Activated CD4-positive, alpha-beta T cell treated with anti-CD3 and anti-CD28 coated beads for 36 hours (primary cell): ENCODE measurements around the gene HOXD13. TPM values are rescaled to one million over a fixed set of nuclear protein-coding genes. Genes with fewer than 3 reads are reported as not detected.

Source experiments
- ATAC-seq: fragments of 200-7000 bp; cut with Tn5 transposase; one replicate; pipeline ENCODE4 v1.10.0; 2021; ENCODE audit warnings: mild to moderate bottlenecking, moderate library complexity
- CTCF ChIA-PET: fragments of 350-600 bp; sonication (Branson Sonifier 250); formaldehyde crosslinking; loops from one replicate; lab custom pipeline; 2021; ENCODE audit warnings: antibody characterized with exemption; lab: Charles Lee
- POLR2A ChIA-PET: fragments of 350-600 bp; sonication (Branson Sonifier 250); formaldehyde crosslinking; loops from one replicate; lab custom pipeline; 2021; ENCODE audit warnings: antibody characterized with exemption, inconsistent platforms; lab: Charles Lee
- DNase-seq: peaks from one replicate; pipeline ENCODE4 v3.0.0-alpha.2; 2020
- H3K27ac Mint-ChIP-seq: one replicate; pipeline ENCODE4 v1.8.0; 2021; ENCODE audit warnings: mixed read lengths
- H3K27me3 Mint-ChIP-seq: one replicate; pipeline ENCODE4 v1.8.0; 2021; ENCODE audit warnings: mixed read lengths
- H3K36me3 Mint-ChIP-seq: one replicate; pipeline ENCODE4 v1.8.0; 2021; ENCODE audit warnings: low read depth, mixed read lengths
- H3K4me1 Mint-ChIP-seq: one replicate; pipeline ENCODE4 v1.8.0; 2021; ENCODE audit warnings: mixed read lengths
- H3K4me3 Mint-ChIP-seq: one replicate; pipeline ENCODE4 v1.8.0; 2021; ENCODE audit warnings: mild to moderate bottlenecking, moderate library complexity, mixed read lengths
- H3K9me3 Mint-ChIP-seq: one replicate; pipeline ENCODE4 v1.8.0; 2021; ENCODE audit warnings: low read depth, mixed read lengths
- intact Hi-C, 2 experiments: fragments of 100-400 bp; cut with DNase I in 1 of 2; cut with micrococcal nuclease in 1 of 2; formaldehyde crosslinking; loops; one replicate each; pipeline versions ENCODE4 v1.14.2 to v1.15.1; 2022 to 2024; cut with DNase I, micrococcal nuclease
- total RNA-seq, 2 experiments: library from RNA; stranded (reverse); gene quantifications; one replicate each; pipeline ENCODE4 v1.2.3, GENCODE V29; 2021

Gene HOXD13
- total RNA-seq, 2 experiments from 2014 or later: not detected

DNA sequence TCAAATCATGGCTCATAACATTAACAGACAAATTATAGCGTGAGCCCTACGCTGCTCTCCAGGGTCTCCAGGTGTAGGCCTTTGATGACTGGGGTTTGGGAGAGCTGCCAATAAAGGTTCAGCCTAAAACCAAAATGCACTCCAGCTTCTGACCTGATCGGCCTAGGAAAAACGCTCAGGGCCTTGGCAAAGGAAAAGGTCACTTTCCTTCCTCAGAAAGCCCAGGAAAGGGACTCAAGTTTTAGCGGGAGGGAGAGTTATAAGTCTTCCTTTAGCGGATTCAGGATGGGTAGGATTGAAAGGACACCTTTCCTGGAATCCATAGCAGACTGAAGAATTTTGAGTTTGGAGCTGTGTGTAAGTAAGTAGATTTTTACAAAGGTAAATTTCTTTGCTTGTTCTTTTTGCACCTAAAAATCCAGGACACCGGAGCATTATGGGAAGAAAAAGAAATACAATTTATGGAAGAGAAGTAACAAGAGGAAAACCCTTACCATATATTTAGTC is 17.5 kb upstream of the HOXD13 start:
- ChIA-PET POLR2A (no interaction called here), CTCF (interaction anchor here (0.8 to 2.0 kb wide), 2 partner anchors 11 to 51 kb away, joined by 3 to 9 read pairs; no protein-coding TSS in a partner anchor)
- DNase-seq (no peak), ATAC-seq (no peak)
- peaks cover 7% of the 10 kb centered on the region for H3K4me1 Mint-ChIP-seq
- H3K4me3 Mint-ChIP-seq: no peak overlapping the region
- peaks cover 72% of the 10 kb centered on the region for H3K27me3 Mint-ChIP-seq
- H3K27ac Mint-ChIP-seq: no peak overlapping the region
- H3K36me3 Mint-ChIP-seq: peaks cover 3% of the 10 kb centered on the region
- intact Hi-C loops: loop anchor here in 1 of 2 experiments (5.0 kb wide), 1 partner anchor 37 kb away; no protein-coding TSS in a partner anchor
- peaks cover 9% of the 10 kb centered on the region for H3K9me3 Mint-ChIP-seq

DNA sequence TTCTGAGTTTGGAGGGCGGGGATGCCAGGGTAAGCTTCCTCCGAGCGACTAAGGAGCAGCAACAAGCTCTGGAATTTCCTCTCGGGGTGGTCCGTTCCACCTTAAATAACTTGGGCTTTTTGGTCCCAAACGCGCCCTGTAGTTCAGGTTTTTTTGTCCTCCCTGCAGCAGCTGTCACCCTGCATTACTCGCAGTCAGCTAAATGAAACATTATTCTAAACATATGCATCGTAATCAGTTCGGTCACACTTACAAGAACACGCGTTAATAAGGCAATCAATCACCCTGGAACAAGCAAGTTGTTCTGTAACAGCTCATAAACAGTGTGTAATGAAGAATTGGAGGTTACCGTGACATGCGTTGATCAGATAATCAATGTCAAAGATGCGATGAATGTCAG is 17.0 kb upstream of the HOXD13 start:
- peaks cover 9% of the 10 kb centered on the region for H3K9me3 Mint-ChIP-seq
- ChIA-PET POLR2A (no interaction called here), CTCF (interaction anchor here (0.8 to 2.0 kb wide), 2 partner anchors 11 to 51 kb away, joined by 3 to 9 read pairs; no protein-coding TSS in a partner anchor)
- peaks cover 67% of the 10 kb centered on the region for H3K27me3 Mint-ChIP-seq
- no peak overlapping the region for H3K4me3 Mint-ChIP-seq
- peaks cover 3% of the 10 kb centered on the region for H3K36me3 Mint-ChIP-seq
- H3K27ac Mint-ChIP-seq: no peak overlapping the region
- peaks cover 7% of the 10 kb centered on the region for H3K4me1 Mint-ChIP-seq
- intact Hi-C loops: loop anchor here in 1 of 2 experiments (5.0 kb wide), 1 partner anchor 37 kb away; no protein-coding TSS in a partner anchor
- DNase-seq (no peak), ATAC-seq (no peak)

DNA sequence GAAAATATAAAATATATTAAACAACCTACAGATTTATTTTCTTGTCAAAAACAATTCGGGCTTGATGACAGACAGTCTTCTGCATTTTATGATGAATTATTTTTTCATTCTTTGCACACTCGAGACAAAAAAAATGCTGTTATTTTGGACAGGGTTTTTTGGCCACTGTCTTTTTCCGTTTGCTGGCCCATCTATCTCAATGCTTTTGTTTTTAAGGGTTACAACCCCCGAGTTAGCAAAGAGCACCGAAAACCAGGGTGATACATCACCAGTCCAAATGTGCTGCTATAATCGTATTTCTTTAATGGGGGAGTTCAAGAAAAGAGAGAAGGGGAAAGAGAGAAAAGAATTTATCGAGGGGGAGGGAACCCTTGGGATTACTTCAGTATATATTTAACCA is 16.5 kb upstream of the HOXD13 start:
- peaks cover 8% of the 10 kb centered on the region for H3K4me1 Mint-ChIP-seq
- H3K27ac Mint-ChIP-seq: no peak overlapping the region
- ChIA-PET CTCF (interaction anchor here (0.8 to 2.0 kb wide), 2 partner anchors 12 to 50 kb away, joined by 3 to 9 read pairs; no protein-coding TSS in a partner anchor), POLR2A (no interaction called here)
- intact Hi-C loops: loop anchor here in 1 of 2 experiments (5.0 kb wide), 1 partner anchor 36 kb away; no protein-coding TSS in a partner anchor
- ATAC-seq (no peak), DNase-seq (no peak)
- H3K4me3 Mint-ChIP-seq: no peak overlapping the region
- peaks cover 6% of the 10 kb centered on the region for H3K36me3 Mint-ChIP-seq
- H3K27me3 Mint-ChIP-seq: peaks cover 67% of the 10 kb centered on the region
- peaks cover 9% of the 10 kb centered on the region for H3K9me3 Mint-ChIP-seq

DNA sequence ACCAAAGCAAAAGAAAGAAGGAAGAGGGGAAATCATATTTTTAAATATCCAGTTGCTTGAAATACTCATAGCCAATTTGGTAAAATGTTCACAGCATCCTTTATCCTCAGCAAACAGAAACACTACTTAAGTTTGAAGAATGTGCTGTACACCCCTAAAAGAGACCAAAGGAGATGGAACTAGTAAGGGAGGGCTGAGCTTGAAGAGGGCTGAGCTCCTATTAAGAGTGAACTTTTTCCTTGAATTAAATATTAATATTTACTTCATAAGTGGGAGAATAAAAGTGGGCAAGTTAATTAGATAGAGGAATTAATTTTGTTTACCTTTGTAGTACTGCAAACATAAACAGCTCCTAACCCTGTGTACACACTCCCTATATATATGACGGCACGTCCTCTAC is 15.7 kb upstream of the HOXD13 start:
- CTCF ChIA-PET: interaction anchor here (1.2 to 1.5 kb wide), 2 partner anchors 17 to 50 kb away, joined by 5 read pairs; no protein-coding TSS in a partner anchor
- Mint-ChIP-seq H3K27ac (no peak overlapping the region), H3K4me3 (no peak overlapping the region), H3K27me3 (peaks cover 67% of the 10 kb centered on the region), H3K4me1 (peaks cover 13% of the 10 kb centered on the region), H3K9me3 (peaks cover 9% of the 10 kb centered on the region), H3K36me3 (peaks cover 9% of the 10 kb centered on the region)
- DNase-seq: no peak
- intact Hi-C loops: loop anchor here in 1 of 2 experiments (5.0 kb wide), 1 partner anchor 36 kb away; no protein-coding TSS in a partner anchor
- no peak for ATAC-seq
- POLR2A ChIA-PET: no interaction called here

DNA sequence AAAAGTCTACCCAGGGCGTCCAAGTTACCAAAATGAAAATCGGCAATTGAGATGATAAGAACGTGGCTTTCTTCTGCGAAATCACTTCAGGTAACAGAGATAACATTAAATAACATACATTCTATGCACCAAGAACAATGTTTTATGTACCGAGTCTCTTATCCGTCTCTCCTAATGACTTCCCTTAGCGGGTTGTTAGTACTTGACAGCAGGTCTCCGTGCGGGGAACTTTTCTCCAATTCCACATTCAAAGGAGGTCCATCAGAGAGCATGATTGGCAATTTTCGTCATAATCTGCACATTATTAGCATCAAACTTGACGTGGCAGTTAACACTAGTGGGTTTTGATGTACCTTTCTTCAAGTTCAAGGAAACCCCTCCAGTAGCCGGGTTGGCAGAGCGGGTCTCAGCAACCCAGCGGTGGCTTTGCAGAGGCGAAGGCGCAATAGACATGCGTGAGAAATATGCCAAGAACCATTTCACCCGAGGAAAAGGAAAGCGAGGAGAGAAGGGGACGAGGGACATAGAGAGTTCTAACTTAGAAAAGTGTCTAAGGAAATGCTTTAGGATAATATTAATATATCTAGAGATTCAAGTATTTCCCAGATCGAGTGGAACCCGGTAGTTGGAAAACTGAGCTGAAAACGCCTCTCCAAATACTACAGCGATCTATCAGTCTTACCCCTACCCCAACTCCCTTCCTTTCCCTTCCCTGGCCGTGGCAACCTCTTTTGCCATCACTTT is 13.8 kb upstream of the HOXD13 start:
- Mint-ChIP-seq H3K36me3 (peaks cover 9% of the 10 kb centered on the region), H3K4me1 (peaks cover 13% of the 10 kb centered on the region), H3K9me3 (peaks cover 11% of the 10 kb centered on the region), H3K27me3 (peaks cover 63% of the 10 kb centered on the region), H3K27ac (peak overlapping the region; percentile 52), H3K4me3 (peak overlapping the region; percentile 46)
- POLR2A ChIA-PET: no interaction called here
- CTCF ChIA-PET: interaction anchor here (1.0 kb wide), 1 partner anchor 77 kb away, joined by 3 read pairs; the partner anchor contains the start of gene LNPK
- intact Hi-C loops: loop anchor here in 1 of 2 experiments (5.0 kb wide), 1 partner anchor 34 kb away; no protein-coding TSS in a partner anchor
- no peak for DNase-seq
- no peak for ATAC-seq

DNA sequence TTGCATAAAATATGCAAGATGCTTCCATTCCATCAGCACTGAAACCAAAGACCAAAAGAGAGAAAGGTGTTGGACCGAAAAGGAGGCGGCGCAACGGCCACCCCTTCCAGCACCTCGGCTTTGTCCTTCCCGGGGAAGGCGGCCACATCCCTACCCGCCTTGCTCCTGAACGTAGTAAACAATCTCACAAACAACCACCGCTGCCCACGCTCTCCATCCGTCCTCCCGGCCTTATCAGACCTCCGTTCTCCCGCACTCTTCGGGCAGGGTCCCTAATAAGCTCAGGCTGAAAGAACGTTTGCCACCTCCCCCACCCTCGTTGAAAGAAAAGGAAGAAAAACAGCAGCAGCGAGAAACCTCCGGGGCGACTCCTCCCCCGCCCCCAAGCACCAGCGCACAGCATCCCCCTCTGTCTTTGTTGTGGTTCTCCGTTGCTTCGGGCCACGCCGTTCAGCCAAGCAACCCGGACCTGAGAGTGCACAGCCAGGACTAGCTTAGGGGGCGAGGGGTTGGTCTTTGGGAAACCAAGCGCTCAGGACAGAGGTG is 13.2 kb upstream of the HOXD13 start:
- POLR2A ChIA-PET: no interaction called here
- peaks cover 9% of the 10 kb centered on the region for H3K36me3 Mint-ChIP-seq
- ATAC-seq: no peak
- peaks cover 13% of the 10 kb centered on the region for H3K9me3 Mint-ChIP-seq
- H3K4me3 Mint-ChIP-seq: peak overlapping the region; percentile 46
- DNase-seq: no peak
- CTCF ChIA-PET: interaction anchor here (0.8 to 1.0 kb wide), 2 partner anchors 77 to 389 kb away, joined by 3 read pairs; partner anchors contain the start of gene LNPK
- peak overlapping the region; percentile 52 for H3K27ac Mint-ChIP-seq
- peaks cover 13% of the 10 kb centered on the region for H3K4me1 Mint-ChIP-seq
- intact Hi-C loops: loop anchor here in 1 of 2 experiments (5.0 kb wide), 1 partner anchor 33 kb away; no protein-coding TSS in a partner anchor
- peaks cover 66% of the 10 kb centered on the region for H3K27me3 Mint-ChIP-seq

DNA sequence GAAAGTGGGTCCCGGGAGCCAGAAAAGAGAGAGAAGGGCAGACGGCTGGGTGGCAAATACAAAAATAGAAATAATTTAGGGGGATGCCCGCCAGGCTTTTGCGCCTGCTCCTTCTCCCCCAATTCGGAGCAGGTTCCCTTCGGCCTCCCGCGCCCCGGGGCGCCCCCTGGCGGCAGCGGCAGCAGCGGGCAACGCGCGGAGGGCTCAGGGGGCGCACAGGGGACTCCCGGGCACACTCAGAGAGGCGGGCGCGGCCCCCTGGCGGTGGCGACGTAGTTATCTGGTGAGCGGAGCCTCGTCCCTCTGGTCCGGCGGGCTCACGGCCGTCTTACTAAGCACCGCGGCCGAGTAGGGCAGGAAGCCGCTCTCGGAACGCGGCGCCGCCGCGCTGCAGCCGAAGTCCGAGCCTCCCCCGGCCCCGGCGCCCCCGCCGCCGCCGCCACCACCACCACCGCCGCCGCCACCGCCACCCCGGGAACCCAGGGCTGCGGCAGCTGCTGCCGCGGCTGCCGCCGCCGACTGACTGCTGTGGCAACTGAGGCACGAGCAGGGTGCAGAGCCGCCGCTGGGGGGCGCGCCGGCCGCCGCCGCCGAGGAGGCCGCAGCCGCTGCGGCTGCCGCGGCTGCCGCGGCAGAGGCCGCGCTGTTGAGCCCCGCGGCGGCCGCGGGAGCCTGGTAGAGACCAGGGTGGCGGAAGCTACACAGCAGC is 12.5 kb upstream of the HOXD13 start:
- ChIA-PET CTCF (interaction anchor here (0.8 to 1.0 kb wide), 2 partner anchors 389 to 390 kb away, joined by 3 to 5 read pairs; no protein-coding TSS in a partner anchor), POLR2A (no interaction called here)
- peaks cover 70% of the 10 kb centered on the region for H3K27me3 Mint-ChIP-seq
- H3K9me3 Mint-ChIP-seq: peaks cover 12% of the 10 kb centered on the region
- ATAC-seq (peak; percentile 47), DNase-seq (peak; percentile 63)
- peaks cover 9% of the 10 kb centered on the region for H3K36me3 Mint-ChIP-seq
- H3K4me3 Mint-ChIP-seq: peak overlapping the region; percentile 46
- peaks cover 13% of the 10 kb centered on the region for H3K4me1 Mint-ChIP-seq
- intact Hi-C loops: loop anchor here (5.0 to 10.0 kb wide), 4 partner anchors 32 to 1748 kb away; partner anchors contain the start of genes SP9 (in 2 of the 2) and HOXD9 (in 1 of the 2)
- H3K27ac Mint-ChIP-seq: no peak overlapping the region

DNA sequence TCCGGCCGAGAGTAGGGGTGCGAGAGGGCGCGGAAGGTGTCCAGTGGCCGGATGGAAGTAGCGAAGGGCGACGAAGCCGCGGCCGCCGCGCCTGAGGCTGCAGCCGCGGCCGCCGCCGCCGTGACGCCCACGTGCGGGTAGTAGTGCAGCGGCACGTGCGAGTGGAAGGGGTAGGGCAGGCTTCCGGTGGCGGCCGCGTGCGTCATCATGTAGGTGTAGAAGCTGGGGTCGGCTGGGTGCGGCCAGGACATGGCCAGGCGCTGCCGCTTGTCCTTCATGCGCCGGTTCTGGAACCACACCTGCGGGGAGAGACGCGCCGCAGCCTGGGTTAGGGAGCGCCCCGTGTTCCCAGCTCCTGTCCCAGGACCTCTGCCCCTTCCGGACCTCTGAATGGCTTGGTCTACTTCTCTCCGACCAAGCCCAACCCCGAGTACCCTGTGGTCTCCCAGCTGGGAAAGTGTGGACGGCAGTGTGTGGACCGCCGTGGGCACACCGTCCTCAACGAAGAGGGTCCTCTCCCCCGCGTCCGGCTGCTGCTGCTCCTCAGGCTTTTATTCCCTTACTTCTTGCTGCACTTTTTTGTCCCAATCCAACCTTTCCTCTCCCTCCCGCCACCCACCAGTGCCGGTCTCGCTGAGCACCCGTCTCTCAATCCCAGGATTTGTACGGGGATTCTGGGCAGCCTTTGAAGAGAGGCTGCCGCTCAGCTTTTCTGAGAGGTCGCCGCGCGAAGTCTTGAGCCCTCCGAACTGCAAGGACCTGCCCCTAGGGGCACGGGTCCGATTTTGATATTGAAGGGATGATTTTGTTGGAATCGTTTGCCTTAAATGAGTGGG is 11.8 kb upstream of the HOXD13 start:
- intact Hi-C loops: loop anchor here (1.0 to 10.0 kb wide), 4 partner anchors 13 to 1748 kb away; partner anchors contain the start of genes SP9 (in 2 of the 2) and HOXD9 (in 1 of the 2)
- POLR2A ChIA-PET: no interaction called here

DNA sequence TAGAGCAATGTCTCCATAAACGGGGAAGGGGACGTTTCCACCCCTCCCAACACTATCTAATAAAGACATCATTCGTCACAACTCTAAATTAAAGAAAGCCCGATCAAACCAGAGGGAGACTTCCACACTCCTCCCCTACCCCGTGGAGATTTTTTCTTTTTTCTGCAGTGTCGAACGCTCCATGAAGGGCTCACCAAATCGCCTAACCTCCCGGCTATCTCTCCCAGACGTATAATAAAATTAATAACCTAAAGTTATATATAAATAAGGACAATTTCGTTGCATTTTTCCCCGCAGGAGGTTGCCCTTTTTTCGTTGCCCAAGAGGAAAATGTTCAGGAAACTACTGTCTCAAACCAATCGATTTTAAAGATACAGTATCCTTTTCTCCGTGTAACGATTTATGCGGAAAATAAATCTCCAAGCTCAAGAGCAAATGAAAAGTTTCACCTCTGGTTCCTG is 11.1 kb upstream of the HOXD13 start:
- Mint-ChIP-seq H3K27ac (no peak overlapping the region), H3K9me3 (peaks cover 6% of the 10 kb centered on the region), H3K27me3 (peaks cover 68% of the 10 kb centered on the region), H3K4me3 (peak overlapping the region; percentile 48), H3K4me1 (peaks cover 13% of the 10 kb centered on the region), H3K36me3 (peaks cover 9% of the 10 kb centered on the region)
- DNase-seq: no peak
- intact Hi-C loops: loop anchor here (1.0 to 10.0 kb wide), 4 partner anchors 12 to 1749 kb away; partner anchors contain the start of genes SP9 (in 2 of the 2) and HOXD9 (in 1 of the 2)
- ChIA-PET CTCF (interaction anchor here (0.5 to 1.0 kb wide), 6 partner anchors 16 to 726 kb away, joined by 3 to 5 read pairs (median 4); partner anchors contain the start of gene HOXD4), POLR2A (interaction anchor here (0.6 kb wide), 1 partner anchor 608 kb away, joined by 5 read pairs; no protein-coding TSS in a partner anchor)
- ATAC-seq: no peak

More for the DNA sequence above, 11.8 kb upstream of the HOXD13 start:
- Mint-ChIP-seq H3K4me1 (peaks cover 13% of the 10 kb centered on the region), H3K9me3 (peaks cover 6% of the 10 kb centered on the region), H3K4me3 (peak overlapping the region; percentile 48), H3K27me3 (peaks cover 69% of the 10 kb centered on the region), H3K36me3 (peaks cover 9% of the 10 kb centered on the region), H3K27ac (no peak overlapping the region)
- ATAC-seq: peak; percentile 16
- peak; percentile 54 for DNase-seq
- CTCF ChIA-PET: interaction anchor here (0.5 to 1.0 kb wide), 5 partner anchors 21 to 726 kb away, joined by 3 to 5 read pairs (median 3); partner anchors contain the start of gene HOXD4
